Omental fat pad (tissue), 4 donors: ENCODE measurements around the gene BEGAIN. TPM values are rescaled to one million over a fixed set of nuclear protein-coding genes. Genes with fewer than 3 reads are reported as not detected.

Experiments used
- ATAC-seq: fragments of 150-250 bp; one replicate; pipeline ENCODE4 v1.9.1; 2016; ENCODE audit warnings: mild to moderate bottlenecking, moderate library complexity; ENCODE audit not compliant: low FRiP score
- DNase-seq: peaks from one replicate; pipeline ENCODE4 v3.0.0-alpha.2; 2019; ENCODE audit warnings: low spot score
- total RNA-seq, 4 donors: library from RNA; depleted of rRNA; stranded (reverse); fragments of >200 nt; gene quantifications; one replicate each; pipeline ENCODE4 v1.1.0, GENCODE V29; 2016
- TF ChIP-seq, protein P1 (sequence below), 3 donors: fragments of 450-650 bp; IDR thresholded peaks; one replicate each; pipeline ENCODE4 v1.5.1; 2016 to 2017; ENCODE audit warnings: antibody characterized with exemption in 3 of 3, mild to moderate bottlenecking in 3 of 3, moderate library complexity in 2 of 3

Gene BEGAIN
- total RNA-seq, 4 donors from 2014 or later: 1.0 to 8.6 (median 1.6) TPM

DNA sequence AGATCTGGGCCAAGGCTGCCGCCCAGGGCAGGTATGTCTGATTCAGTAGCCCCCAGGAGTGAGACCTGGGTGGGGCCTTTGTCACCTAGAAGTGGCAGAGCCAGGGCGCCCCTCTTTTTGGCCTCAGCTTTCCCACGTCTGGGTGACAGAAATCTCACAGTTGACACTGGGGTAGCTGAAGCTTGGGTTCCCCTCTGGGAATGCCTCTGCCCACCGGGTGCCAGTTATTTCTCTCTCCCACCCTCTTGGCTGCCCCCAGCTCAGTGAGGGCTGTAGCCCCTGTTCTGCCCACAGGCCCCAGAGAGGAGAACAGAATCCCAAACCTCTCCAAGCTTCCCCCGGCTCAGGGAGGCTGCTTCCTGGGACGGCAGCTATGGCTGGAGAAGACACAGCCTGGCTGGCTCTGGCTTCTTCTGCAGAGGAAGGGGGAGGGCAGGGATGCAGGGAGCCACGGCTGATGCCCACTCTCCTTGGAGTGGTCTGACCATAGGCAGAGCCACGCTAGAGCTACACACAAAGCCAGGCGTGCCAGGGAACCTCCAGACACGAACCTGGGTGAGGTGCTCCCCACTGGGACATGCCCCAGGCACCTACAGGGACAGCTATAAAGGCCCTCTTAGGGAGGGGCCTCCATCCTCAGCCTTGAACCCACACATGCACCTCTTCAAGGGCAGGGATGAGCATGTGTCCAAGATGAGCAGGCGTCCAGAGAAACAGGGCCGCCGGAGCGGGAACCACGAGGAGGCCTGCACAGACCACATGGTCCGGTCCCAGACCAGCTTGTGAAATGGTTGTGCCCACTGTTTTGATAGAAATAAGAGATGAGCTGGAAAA lies 51.7 kb downstream of the BEGAIN start:
- TF ChIP-seq, protein P1, sequence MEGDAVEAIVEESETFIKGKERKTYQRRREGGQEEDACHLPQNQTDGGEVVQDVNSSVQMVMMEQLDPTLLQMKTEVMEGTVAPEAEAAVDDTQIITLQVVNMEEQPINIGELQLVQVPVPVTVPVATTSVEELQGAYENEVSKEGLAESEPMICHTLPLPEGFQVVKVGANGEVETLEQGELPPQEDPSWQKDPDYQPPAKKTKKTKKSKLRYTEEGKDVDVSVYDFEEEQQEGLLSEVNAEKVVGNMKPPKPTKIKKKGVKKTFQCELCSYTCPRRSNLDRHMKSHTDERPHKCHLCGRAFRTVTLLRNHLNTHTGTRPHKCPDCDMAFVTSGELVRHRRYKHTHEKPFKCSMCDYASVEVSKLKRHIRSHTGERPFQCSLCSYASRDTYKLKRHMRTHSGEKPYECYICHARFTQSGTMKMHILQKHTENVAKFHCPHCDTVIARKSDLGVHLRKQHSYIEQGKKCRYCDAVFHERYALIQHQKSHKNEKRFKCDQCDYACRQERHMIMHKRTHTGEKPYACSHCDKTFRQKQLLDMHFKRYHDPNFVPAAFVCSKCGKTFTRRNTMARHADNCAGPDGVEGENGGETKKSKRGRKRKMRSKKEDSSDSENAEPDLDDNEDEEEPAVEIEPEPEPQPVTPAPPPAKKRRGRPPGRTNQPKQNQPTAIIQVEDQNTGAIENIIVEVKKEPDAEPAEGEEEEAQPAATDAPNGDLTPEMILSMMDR (IDR thresholded peaks at IDR 0.05): no peak
- ATAC-seq (no peak), DNase-seq (no peak)

DNA sequence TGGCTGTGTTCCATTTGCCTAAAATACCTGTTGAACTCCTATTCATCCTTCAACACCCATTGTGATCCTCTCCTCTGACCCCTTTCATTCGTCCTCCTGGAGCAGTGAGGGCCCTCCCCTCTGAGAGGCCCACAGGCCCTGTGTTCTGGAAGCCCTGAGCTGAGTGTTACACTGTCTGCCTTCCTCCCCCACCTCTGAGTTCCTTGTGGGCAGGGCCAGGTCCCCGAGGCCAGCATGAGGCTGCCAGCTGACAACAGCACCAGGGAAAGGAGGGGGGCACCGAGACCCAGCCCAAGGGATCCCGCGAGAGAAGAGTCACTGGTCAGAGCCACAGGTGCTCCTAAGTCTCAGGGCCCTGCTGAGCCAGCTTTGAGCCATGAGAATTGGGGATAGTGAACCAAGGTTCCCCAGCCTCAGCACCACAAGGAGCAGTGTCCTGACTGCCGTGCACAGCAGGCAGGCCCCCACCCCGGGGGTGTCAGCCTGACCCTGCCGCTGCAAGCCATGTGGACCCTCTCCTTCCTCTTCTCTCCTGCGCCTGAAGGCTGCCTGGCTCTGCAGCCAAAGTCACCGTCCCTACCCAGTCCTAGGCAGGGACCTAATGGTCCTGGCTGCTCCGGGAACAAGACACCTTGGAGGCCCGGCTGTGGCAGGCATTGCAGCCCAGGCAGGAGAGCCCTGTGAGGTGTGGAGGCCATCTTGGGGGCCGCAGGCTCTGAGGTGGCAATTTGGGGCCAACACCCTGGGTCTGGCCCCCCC lies 52.5 kb downstream of the BEGAIN start:
- TF ChIP-seq, protein P1 (IDR thresholded peaks at IDR 0.05): no peak
- ATAC-seq: no peak
- peak; percentile 8 for DNase-seq

DNA sequence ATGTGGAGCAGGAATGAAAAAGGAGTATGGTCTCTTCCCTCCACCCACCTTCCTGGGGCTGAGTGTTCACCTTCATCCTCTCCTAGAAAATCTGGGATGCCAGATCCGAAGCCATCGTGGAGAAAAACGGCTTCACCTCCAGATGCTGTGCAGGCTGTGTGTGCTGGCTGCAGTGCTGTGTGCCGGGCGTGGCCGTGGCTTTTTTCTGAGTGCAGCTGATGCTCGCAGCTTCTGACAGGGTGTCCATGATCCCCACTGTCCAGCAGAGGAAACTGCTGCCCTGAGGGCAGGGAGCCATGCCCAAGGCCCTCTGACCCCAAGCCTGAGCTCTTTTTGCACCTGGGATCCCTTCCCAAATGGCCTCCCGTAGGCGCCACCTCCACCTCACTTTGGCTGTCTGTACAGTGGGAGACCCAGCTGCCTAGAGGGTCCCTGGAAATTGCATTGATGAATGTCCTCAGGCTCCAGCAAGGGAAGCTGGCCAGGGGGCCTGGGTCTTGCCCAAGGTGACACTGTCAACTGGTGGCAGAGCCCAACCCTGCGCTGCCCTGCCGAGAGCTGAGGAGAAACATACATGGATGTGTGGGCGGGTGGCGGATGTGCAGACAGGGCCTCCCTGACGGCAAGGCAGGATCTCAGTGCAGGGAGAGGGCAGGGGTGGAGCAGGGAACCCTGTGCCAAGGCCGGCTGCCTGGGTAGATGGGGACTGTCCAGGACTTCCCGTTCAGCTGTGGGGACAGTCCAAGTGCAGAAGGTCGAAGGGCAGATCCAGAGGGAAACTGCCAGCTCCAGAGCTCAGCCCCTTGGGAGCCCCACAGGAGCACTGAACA lies 53.3 kb downstream of the BEGAIN start:
- TF ChIP-seq, protein P1 (IDR thresholded peaks at IDR 0.05): no peak
- DNase-seq (peak; percentile 19), ATAC-seq (no peak)

DNA sequence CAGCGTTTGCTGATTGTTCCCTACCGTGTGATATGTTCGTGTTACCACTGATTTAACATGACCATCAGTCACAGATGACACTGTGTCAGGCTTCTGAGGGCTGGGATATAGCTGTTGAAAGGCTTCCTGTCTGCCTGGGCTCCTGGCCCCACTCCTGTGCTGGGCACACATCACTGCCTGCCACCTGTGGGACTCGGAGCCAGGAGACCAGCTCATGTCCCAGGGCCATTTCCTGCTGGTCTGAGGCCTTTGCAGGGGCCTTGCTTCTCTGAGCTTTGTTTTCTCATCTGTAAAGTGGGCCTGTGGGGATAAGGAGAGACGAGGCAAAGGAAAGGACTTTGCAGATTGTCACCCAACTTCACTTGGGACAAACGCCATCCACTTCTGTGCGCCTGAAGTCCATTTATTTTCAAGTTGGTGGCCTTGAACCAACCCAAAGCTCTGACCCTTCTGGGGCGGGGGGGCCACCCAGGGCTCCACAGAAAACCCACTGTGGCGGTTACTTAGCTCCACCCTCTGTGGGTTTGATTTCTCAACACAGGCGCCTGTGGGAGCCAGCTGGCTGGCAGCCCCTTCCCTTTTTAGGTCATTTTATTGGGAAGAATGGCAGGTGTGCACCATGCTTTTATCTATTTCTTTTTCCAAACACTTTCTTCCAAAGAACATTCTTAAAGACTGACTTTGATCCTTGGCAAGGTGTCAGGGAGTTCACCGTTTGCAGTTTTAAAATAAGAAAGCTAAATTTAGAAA lies 54.1 kb downstream of the BEGAIN start:
- TF ChIP-seq, protein P1 (IDR thresholded peaks at IDR 0.05): no peak
- no peak for ATAC-seq
- DNase-seq: peak; percentile 21

DNA sequence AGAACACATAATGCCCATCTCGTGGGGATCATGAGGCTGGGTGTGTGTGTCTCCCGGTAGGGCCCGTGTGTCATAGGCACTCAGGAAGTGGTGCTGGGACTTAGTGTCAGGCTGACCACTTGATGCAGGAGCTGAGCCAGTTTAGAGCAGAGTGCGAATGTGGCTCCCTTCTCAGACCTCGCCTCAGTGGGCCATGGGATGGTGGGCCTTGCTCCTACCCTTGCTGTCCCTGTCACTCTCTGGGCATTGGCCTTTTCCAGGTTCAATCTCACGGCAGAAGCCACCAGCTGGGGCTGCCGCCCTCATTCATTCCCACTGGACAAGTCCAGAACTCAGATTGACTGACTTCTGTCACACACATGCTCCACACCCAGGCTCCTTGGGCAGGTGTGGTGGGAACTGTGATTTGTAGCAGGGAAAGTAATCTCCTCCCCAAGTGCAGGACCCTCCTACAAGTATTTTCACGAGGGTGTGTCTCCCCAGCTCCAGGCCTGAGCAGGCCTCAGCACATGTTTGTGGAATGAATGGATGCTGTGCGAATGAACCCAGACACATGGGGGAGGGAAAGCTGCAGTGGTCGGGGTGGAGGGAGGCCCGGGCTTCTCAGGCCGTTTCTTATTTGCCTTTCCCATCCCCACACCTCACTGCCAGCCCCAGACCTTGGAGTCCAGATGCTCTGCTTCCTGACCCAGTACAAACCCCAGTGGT lies 54.9 kb downstream of the BEGAIN start:
- peak; percentile 15 for DNase-seq
- TF ChIP-seq, protein P1 (IDR thresholded peaks at IDR 0.05): no peak
- ATAC-seq: no peak
